ENCODE results near the gene QSOX2. TPM values are rescaled to one million over a fixed set of nuclear protein-coding genes. Genes with fewer than 3 reads are reported as not detected.

Gene QSOX2
- total RNA-seq, 1 donor, result 12.7 TPM

- H3K27ac ChIP-seq (ENCODE audit: low read depth, low read length), result no peak overlapping the region
- no peaks in the 10 kb centered on the region for H3K9me3 ChIP-seq (ENCODE audit: low read depth, low read length)
- no peak overlapping the region for H3K4me2 ChIP-seq (ENCODE audit: insufficient read depth, low read length)
- no peaks in the 10 kb centered on the region for H3K36me3 ChIP-seq (ENCODE audit: insufficient read depth, low read length)
- H3K4me3 ChIP-seq (ENCODE audit: insufficient read depth, low read length), result no peak overlapping the region
- H2AFZ ChIP-seq (ENCODE audit: low read length), result no peak overlapping the region
- no peaks in the 10 kb centered on the region for H3K27me3 ChIP-seq (ENCODE audit: insufficient read depth, low read length)
- peaks cover 4% of the 10 kb centered on the region for H3K4me1 ChIP-seq (ENCODE audit: insufficient read depth, low read length)
- H4K20me1 ChIP-seq (ENCODE audit: insufficient read depth, low read length), result no peaks in the 10 kb centered on the region
- no peaks in the 10 kb centered on the region for H3K79me2 ChIP-seq (ENCODE audit: insufficient read depth, low read length)
- DNase-seq (ENCODE audit: insufficient read length, low spot score, missing footprints), result no peak
- TF ChIP-seq, protein P1, sequence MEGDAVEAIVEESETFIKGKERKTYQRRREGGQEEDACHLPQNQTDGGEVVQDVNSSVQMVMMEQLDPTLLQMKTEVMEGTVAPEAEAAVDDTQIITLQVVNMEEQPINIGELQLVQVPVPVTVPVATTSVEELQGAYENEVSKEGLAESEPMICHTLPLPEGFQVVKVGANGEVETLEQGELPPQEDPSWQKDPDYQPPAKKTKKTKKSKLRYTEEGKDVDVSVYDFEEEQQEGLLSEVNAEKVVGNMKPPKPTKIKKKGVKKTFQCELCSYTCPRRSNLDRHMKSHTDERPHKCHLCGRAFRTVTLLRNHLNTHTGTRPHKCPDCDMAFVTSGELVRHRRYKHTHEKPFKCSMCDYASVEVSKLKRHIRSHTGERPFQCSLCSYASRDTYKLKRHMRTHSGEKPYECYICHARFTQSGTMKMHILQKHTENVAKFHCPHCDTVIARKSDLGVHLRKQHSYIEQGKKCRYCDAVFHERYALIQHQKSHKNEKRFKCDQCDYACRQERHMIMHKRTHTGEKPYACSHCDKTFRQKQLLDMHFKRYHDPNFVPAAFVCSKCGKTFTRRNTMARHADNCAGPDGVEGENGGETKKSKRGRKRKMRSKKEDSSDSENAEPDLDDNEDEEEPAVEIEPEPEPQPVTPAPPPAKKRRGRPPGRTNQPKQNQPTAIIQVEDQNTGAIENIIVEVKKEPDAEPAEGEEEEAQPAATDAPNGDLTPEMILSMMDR (IDR thresholded peaks at IDR 0.05; ENCODE audit: extremely low read depth, low read depth, low read length), result no peak
Observed at GRCh38 chr9:136286359-136286986, 40.9 kb upstream of the QSOX2 start.

DNA sequence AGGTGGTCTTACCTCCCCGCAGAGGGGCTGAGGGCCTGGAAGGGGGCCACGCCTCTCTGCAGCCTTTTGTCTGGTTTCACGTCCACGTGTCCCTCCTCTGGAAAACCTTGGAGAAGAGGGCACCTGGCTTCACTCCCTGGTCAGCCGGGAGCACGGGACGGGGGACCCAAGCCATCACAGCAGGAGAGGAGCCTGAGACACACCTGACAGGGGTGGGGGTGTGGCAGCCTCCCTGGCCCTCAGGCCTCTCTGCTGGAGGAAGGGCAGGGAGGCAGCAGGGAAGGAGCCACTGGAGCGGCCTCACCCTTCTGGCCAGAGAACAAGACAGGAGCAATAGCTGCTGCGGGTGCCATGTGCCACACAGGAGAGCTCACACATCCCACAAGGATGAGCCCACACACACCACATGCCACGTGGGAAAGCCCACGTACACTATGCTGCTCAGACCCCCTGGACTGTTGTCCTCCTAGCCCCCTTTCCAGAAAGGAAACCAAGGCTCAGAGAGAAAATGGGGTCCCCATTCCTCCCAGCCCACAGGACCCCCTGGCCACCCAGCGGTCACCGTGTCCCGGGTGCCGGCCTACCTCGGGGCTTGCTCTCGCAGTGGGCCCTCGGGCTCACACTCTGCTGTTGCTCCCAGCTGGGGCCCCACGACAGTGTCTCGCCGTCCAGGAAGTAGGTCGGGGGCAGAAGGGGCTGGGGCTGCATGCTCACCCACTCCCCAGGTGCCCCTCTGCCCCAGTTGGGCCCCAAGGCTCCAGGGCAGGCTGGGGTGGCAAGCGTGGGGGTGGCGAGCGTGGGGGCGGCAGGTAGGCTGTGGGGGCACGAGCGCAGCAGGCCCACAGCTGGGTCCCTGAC, 40.1 kb upstream of the QSOX2 start:
- no peak overlapping the region for H3K4me3 ChIP-seq (ENCODE audit: insufficient read depth, low read length)
- no peak for DNase-seq (ENCODE audit: insufficient read length, low spot score, missing footprints)
- no peaks in the 10 kb centered on the region for H4K20me1 ChIP-seq (ENCODE audit: insufficient read depth, low read length)
- TF ChIP-seq, protein P1 (IDR thresholded peaks at IDR 0.05; ENCODE audit: extremely low read depth, low read depth, low read length), result no peak
- peaks cover 4% of the 10 kb centered on the region for H3K4me1 ChIP-seq (ENCODE audit: insufficient read depth, low read length)
- no peaks in the 10 kb centered on the region for H3K27me3 ChIP-seq (ENCODE audit: insufficient read depth, low read length)
- H3K27ac ChIP-seq (ENCODE audit: low read depth, low read length), result no peak overlapping the region
- no peaks in the 10 kb centered on the region for H3K79me2 ChIP-seq (ENCODE audit: insufficient read depth, low read length)
- H3K4me2 ChIP-seq (ENCODE audit: insufficient read depth, low read length), result no peak overlapping the region
- no peak overlapping the region for H2AFZ ChIP-seq (ENCODE audit: low read length)
- H3K36me3 ChIP-seq (ENCODE audit: insufficient read depth, low read length), result no peaks in the 10 kb centered on the region
- no peaks in the 10 kb centered on the region for H3K9me3 ChIP-seq (ENCODE audit: low read depth, low read length)

GRCh38 chr9:136284951-136285350, 39.3 kb upstream of the QSOX2 start:
- Histone ChIP-seq H3K79me2 (ENCODE audit: insufficient read depth, low read length) (no peaks in the 10 kb centered on the region), H3K4me1 (ENCODE audit: insufficient read depth, low read length) (peaks cover 4% of the 10 kb centered on the region), H3K4me3 (ENCODE audit: insufficient read depth, low read length) (no peak overlapping the region), H4K20me1 (ENCODE audit: insufficient read depth, low read length) (no peaks in the 10 kb centered on the region), H3K27me3 (ENCODE audit: insufficient read depth, low read length) (no peaks in the 10 kb centered on the region), H3K36me3 (ENCODE audit: insufficient read depth, low read length) (no peaks in the 10 kb centered on the region), H3K4me2 (ENCODE audit: insufficient read depth, low read length) (no peak overlapping the region), H3K27ac (ENCODE audit: low read depth, low read length) (no peak overlapping the region), H2AFZ (ENCODE audit: low read length) (no peak overlapping the region), H3K9me3 (ENCODE audit: low read depth, low read length) (no peaks in the 10 kb centered on the region)
- DNase-seq (ENCODE audit: insufficient read length, low spot score, missing footprints), result no peak
- TF ChIP-seq, protein P1 (IDR thresholded peaks at IDR 0.05; ENCODE audit: extremely low read depth, low read depth, low read length), result no peak

DNA sequence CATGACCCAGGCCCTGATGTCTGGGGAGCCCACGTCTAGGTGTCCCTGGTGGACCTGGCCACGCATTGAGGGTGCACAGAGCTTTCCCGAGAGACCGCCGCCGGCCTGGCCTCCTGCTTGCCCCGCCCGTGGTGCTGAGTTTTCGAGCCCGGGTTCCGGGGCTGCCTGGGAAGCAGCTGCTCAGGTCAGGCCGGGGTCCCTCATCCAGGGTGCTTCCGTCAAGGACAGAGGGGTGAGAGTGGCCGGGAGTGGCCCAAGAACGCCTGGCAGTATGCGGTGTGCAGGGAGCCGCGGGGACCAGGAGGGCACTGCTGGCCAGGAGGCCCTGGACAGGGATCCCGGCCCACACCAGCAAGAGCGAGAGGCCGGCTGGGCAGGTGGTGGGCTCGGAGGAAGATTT, 38.7 kb upstream of the QSOX2 start:
- H2AFZ ChIP-seq (ENCODE audit: low read length), result no peak overlapping the region
- no peak overlapping the region for H3K4me3 ChIP-seq (ENCODE audit: insufficient read depth, low read length)
- no peaks in the 10 kb centered on the region for H3K9me3 ChIP-seq (ENCODE audit: low read depth, low read length)
- H3K79me2 ChIP-seq (ENCODE audit: insufficient read depth, low read length), result no peaks in the 10 kb centered on the region
- no peaks in the 10 kb centered on the region for H3K36me3 ChIP-seq (ENCODE audit: insufficient read depth, low read length)
- no peak for DNase-seq (ENCODE audit: insufficient read length, low spot score, missing footprints)
- peaks cover 2% of the 10 kb centered on the region for H3K27me3 ChIP-seq (ENCODE audit: insufficient read depth, low read length)
- TF ChIP-seq, protein P1 (IDR thresholded peaks at IDR 0.05; ENCODE audit: extremely low read depth, low read depth, low read length), result no peak
- no peak overlapping the region for H3K27ac ChIP-seq (ENCODE audit: low read depth, low read length)
- peaks cover 4% of the 10 kb centered on the region for H3K4me1 ChIP-seq (ENCODE audit: insufficient read depth, low read length)
- H4K20me1 ChIP-seq (ENCODE audit: insufficient read depth, low read length), result no peaks in the 10 kb centered on the region
- H3K4me2 ChIP-seq (ENCODE audit: insufficient read depth, low read length), result no peak overlapping the region
